Ishikawa (cell line): Measurements from ENCODE around the gene ALAD.

ENCODE experiments used
- CREB1 ChIP-seq: IDR thresholded peaks from 2 replicates; pipeline ENCODE4 v1.6.1; 2012; ENCODE audit warnings: low read depth
- EP300 ChIP-seq: IDR thresholded peaks from 2 replicates; pipeline ENCODE4 v1.6.1; 2012; ENCODE audit warnings: borderline replicate concordance
- RAD21 ChIP-seq: IDR thresholded peaks from 2 replicates; pipeline ENCODE4 v1.6.1; 2012; ENCODE audit warnings: low read depth
- REST ChIP-seq: IDR thresholded peaks from 2 replicates; pipeline ENCODE4 v1.6.1; 2012; ENCODE audit warnings: low read depth, mild to moderate bottlenecking
- TAF1 ChIP-seq: IDR thresholded peaks from 2 replicates; pipeline ENCODE4 v1.6.1; 2012; ENCODE audit warnings: low read depth, mild to moderate bottlenecking
- TCF12 ChIP-seq: IDR thresholded peaks from 2 replicates; pipeline ENCODE4 v1.6.1; 2012; ENCODE audit warnings: low read depth
- TEAD4 ChIP-seq: IDR thresholded peaks from 2 replicates; pipeline ENCODE4 v1.6.1; 2012
- YY1 ChIP-seq: IDR thresholded peaks from 2 replicates; pipeline ENCODE4 v1.6.1; 2012; ENCODE audit warnings: low read depth
- TF ChIP-seq, protein P1 (sequence below): IDR thresholded peaks from 2 replicates; pipeline ENCODE4 v1.6.1; 2012

- TF ChIP-seq EP300 (no peak), YY1 (no peak), CREB1 (no peak), TAF1 (no peak), TCF12 (no peak), TEAD4 (no peak), REST (no peak), RAD21 (peak; percentile 81)
- TF ChIP-seq, protein P1, sequence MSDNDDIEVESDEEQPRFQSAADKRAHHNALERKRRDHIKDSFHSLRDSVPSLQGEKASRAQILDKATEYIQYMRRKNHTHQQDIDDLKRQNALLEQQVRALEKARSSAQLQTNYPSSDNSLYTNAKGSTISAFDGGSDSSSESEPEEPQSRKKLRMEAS = no peak
Observed at GRCh38 chr9:113446323-113446740, 45.2 kb upstream of the ALAD start.
